GM21786 (cell line): Measurements from ENCODE around the gene DOCK4.

ENCODE experiments used
- ATAC-seq: cut with Tn5 transposase; IDR thresholded peaks from one replicate; pipeline ENCODE4 v1.9.1; 2021; ENCODE audit not compliant: unreplicated experiment

The DOCK4 gene

DNA sequence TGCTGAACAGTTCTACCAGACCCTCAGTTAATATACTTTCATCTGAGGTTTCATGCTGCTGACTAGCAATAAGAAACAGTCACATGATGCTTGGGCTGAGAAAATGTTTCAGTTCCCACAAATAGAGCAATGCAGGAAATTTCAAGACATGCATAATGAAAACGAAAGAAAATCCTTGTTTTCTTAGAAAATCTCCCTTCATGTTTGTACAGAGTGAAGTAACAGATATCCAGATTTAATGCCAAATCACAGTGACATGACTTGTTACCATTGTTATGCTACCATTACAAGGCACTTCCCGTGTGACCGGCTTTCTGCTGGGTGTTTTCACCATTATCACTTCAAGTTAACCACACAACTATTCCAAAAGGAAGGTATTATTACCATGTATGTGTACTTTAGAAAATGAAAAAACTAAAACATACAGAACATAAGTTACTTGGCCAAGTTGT lies 121.7 kb downstream of the DOCK4 start:
- peak; percentile 58 for ATAC-seq

DNA sequence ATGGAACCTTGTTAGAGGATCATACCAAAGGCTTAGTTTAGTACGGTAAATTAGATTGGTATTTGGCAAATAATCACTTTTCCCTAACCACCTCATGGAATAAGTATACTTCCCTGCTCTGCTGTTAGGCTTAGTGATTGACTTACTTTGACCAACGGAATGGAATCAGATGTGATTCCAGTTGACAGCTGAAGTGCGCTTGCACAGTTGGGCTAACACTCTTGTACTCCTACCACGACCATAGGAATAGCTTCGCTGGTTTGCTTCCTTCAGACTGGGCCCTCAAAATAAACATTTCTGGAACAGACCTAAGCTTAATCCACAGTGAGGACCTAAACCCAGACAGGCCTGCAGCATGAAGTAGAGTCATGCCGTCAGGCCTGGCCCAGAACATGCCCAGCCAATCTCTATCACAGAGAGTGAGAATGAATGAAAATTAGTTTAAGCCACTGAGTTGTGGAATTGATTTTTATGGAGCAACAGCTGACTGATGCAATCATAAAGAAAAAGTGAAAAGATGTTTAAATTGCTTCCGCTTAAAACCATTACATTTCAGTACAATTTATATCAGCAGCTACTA lies 122.3 kb downstream of the DOCK4 start:
- ATAC-seq: no peak

DNA sequence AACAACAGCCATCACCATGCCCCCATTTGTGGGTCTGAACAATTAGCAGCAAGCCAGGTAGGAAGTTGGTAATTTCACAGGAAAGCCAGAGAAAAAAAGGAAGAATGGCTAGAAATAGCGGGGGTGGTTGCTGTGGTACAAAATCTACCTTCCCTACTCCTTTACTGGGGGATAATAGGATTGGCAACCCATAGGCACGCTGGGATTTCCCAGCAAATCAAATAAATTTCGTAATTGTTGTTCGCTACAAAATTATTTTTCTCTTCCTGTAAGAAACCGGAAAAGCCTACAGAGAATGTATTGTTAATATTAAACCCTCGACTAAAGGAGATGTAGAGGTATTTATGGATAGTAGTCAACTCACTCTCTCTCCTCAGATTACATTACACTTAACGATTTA lies 123.9 kb downstream of the DOCK4 start:
- no peak for ATAC-seq

DNA sequence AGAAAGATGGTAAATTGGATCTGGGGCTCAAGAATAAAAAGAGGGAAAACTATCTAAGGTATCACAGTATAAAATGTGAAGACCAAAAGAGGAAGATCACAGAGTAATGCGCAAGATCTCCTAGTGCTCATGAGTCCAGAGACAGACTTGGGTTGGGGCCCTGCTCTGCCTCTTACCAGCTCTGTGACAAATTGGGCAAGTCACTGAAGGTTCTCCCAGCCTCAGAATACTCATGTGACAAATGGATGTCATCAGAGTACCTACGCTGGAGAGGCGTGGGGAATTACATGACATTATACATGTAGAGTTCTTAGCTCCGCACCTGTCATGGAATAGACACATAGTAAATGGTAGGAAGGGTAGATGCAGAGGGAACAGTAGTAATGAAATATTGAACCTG lies 124.4 kb downstream of the DOCK4 start:
- no peak for ATAC-seq

DNA sequence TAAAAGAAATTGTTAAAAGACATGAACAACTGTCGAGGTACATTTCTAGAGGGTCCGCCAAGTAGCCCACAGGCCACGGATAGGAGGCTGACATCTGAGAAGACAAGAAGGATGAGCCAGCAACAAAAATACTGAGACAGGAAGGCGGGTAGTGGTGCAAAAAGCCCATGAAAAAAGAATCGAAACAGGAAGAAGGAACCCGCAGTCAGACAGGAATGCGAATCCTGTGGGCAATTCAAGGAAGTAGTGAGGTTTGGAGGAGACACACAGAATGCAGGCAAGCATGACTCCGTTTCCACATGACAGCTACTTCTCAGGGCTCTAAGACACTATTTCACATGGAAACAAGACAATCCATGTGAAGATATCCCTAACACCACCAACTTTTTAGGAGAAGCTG lies 125.2 kb downstream of the DOCK4 start:
- ATAC-seq: peak; percentile 27

DNA sequence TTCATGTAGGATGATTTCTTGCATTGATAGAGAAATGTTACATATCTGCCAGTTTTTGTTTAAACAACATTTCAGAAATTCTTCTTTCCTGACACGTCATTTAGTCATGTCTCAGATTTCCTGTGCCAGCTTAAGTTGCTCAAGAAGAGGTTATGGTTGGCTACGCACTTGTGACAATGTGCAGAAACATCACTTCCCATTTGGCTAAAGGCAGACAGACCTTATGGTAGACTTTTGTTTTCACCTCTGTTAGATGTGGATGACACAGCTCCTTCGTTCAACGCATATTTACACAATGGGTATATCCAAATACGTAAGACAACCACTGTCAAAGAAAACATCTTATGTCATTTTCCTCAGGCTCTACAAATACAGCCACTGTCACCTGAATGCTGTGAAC lies 125.8 kb downstream of the DOCK4 start:
- peak; percentile 88 for ATAC-seq

DNA sequence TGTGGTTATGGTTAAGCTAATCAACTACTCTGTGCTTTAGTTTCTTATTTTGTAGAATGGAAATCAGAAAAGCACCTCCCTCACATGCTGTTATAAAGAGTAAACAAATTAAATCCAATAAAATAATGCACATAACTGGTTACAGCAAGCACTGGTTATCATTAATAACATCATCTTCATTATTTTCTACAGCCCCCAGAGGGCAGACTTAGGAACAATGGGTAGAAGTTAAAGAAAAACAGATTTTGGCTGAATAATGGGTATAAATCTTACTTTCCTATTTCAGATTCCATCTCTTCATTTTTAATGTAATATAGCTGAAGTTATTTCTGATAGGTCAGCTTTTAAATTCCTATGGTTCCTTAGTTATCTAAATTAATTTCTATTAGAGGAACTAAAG lies 126.5 kb downstream of the DOCK4 start:
- no peak for ATAC-seq

DNA sequence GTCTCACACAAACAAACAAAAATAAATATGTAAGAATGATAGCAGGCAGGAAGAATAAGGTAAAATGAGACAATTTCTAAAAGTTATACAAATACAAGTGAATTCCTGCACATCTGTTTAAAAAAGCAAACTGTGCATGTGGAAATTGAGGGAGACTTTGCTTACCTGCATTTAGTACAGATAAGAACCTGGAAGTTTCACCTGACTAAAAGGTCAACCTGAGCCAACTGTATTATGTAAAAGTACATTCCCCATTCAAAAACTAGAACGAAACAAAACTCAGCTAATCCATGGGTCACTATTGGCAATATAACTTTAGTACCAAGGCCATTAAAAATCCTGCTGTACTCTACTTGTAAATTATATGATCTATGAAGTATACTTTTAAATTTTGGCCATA lies 127.1 kb downstream of the DOCK4 start:
- no peak for ATAC-seq

DNA sequence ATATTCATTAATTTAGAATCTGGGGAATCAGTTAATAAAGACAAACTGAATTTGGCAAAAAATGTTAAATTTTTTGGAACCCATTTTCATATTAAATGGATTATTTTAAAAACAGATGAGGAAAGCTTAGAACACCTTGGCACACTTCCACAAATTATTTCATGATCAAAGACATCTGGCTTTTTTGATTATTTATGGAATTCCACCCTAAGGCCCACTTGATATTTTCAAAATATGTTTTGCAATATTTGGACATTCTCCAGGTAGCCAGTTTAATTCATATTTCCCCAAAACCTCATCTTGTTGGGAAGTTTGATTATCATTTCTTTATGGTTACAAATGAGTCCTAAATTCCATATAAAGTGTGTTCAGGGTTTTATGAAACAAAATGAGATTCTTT lies 129.9 kb downstream of the DOCK4 start:
- no peak for ATAC-seq

DNA sequence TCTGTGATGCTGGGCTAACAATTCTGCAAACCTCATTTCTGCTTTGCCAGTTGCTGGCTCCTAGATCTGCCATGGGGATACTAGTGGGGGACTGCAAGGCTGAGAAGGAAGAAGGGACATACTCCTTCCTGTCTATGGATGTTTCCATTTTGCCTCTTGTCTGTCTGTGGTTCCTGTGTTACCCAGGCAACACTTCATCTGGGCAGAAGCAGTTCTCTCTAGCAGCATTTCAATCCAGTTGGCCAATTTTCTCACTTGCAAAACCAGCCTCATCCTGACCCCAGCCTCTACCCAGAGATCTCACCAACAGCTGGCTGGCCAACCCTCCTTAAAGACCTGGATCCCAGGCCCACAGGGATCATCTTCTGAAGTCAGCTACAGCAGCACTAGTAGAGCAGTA lies 131.7 kb downstream of the DOCK4 start:
- no peak for ATAC-seq

DNA sequence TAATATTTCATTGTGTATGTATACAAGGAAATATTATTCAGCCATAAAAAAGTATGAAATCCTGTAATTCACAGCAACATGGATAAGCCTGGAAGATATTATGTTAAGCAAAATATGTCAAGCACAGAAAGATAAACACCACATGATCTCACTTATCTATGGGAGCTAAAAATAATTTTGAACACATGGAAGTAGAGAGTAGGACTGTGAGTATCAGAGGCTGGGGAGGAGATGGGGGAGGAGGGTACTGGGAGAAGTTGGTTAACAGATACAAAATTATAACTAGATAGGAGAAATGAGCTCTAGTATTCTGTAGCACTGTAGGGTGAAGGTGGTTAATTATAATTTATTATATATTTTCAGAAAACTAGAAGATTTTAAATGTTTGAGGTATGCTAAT lies 132.7 kb downstream of the DOCK4 start:
- ATAC-seq: no peak

DNA sequence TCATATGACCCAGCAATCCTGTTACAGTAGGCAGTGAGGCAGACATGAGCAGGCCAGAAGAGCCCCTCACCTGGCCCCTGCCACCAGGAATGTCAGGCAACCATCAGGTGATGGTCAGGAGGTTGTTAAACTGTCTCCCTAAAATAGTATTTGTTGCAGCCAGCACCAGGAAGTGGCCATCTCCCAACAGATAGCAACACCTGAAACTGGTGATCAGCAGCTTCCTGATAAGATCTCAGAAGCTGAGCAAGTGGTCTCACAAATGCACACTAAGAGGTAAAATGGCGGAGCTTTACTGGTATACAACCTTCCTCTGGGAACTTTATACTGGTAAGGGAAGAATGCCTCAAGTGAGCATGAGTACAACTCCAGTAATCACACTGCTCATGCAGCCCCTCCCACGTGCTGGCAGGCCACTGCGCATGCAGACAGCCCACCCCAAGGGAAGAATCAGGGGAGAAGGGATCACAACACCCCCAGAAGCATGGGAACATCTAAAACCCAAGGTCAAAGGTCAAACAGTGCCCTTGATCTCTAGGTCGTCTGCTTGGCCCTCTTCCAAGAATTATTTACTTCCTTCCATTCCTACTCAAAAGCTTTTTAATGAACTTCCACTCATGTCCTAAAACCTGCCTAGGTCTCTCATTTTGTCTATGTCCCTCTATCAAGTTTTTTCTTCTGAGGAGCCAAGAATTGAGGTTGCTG lies 133.5 kb downstream of the DOCK4 start:
- no peak for ATAC-seq

DNA sequence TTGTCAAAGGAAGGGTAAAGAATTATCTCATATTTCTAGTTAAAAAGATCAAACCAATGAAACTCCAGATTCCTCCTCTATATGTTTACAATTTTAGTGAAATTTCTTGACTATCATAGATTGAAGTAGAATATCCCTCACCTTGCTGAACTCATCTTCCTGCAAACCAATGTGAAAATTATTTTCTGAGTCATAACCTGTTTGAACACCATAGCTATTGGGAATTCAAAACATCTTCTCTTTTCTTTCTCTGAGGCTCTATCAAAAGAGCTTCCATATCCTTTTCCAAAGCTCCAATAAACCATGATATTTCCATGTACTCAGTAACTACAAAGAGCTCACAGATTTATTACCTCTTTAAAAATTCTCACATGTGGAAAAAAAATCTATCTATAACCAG lies 134.3 kb downstream of the DOCK4 start:
- no peak for ATAC-seq

DNA sequence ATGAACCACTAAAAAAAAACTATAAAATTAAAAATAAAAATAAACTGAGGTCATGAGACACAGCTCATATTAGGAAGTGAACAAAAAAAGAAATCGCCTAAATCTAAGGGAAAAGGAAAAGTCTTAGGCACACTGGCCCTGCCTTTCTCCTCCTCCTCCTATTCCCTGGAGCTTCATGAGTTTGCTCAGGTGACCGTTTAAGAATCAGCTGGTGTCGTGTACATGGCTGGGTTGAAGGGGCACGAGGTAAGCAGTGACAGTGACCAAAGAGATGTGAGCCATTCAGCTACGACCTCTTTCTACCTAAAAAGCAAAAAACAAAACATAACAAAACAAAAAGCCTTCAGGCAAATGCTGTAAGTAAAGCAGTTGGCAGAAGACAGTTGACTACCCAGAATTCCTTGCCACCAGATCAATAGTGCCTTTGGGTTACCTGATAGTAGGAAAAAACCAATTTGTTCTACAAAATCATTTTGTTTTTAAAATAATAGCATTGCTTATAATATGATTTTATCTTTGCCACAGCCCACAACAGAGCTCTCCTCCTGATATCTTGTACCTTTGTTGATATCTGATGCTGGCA lies 135.4 kb downstream of the DOCK4 start:
- ATAC-seq: no peak

DNA sequence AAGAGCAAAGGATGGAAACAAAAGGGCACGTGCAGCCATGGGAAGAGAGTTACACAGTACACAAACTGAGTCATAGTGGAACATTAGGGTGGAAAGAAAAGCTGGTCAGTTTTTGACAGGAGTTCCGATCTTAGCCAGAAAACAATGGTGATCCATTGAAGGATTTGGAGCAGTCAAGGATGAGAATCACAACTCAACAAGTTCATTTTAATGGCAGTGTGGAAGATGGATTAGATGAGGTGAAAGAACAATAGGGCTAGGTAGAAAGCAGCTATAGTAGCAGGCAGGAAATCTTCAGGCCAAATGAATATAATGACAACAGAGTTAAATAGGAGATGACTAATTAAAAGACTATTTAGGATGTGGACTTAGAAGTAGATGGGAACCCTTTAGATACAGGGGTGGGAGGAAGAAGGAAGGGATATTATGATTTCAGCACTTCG lies 136.3 kb downstream of the DOCK4 start:
- no peak for ATAC-seq

DNA sequence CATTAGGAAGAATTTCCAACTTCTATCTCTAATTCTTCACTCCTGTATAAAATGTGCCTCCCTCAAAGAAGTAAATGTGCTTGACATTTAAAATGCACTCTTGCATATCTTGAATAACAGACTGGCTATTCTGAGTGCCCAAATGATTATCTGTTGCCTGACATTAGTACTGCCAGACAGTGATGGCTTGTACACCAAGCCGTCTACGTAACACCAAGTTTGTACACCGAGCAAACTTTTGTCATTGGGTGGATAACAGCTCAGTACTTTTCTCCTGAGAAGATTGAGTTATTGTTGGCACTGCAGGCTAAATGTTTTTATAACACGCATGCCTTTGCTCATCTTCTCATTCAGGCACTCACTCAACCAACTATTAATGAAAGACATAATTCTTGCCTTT lies 137.2 kb downstream of the DOCK4 start:
- no peak for ATAC-seq

DNA sequence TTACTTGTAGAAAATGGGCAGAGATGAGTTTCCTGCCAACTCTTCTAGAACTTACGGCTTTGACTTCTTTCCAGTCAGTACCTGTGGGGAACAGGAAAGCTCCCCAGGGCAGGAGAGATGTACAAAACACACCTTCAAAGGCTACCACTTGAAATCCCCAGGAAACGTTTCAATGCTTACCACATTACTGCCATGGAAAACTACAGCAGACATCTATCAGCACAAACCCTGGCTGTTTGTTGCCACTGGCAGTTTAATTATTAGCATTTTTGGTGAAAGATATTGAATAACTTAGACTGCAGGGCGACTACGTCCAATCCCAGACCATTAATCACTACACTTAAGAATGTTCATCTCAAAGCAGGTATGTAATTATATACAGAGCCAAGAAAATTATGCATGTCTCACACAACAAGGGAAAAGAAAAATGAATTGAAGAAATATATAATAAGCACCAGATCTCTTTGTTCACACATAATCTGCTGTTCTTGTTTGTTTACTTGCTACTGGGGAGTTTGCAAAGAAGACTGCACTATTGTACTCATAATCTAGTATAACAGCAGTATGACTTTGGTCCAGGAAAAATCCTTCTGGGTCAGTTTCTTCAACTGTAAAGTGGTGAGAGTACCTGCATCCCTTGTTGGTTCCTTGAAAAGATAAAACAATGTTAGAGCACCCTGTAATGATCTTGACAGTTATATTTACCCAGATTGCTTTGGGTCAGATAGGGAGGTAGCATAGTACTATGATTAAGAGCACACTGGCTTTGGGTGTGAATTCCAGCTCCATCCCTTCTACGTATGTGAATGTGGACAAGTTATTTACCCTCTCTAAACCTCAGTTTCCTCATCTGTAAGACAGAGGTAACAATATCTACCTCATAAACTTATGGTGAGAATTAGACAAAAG lies 138.3 kb downstream of the DOCK4 start:
- ATAC-seq: no peak

DNA sequence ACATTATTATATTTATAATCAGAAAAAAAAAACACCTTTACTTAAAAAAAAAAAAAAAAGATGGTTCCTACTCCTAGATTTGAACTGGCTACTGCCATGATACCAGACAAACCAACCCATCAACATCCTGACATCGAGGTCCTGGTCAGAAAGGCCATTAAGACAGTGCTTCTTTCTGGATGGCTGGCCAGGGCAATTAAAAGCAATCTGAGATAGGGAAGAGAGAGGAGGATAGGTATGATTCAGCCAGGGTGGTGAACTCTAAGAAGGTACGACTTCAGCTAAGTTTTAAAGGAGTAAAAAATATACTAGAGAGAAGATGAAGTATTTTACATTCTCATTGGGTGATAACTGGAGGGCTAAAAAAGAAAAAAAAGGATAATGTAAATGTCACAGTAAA lies 139.0 kb downstream of the DOCK4 start:
- no peak for ATAC-seq

DNA sequence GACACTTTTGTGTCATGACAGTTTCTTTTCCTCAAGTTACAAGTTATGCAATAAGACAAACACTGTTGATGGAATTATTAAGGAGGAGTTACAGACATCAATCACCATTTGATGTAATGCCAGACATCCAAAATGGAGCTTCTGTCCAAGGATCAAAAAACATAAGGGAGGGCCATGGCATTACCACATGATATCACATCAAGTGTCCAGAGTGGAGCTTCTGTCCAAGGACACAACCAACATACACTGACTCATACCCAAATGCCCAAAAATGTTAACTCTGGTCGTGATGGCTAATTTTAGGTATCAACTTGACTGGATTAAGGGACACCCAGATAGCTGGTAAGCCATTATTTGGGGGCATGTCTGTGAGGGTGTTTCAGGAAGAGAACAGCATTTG lies 140.4 kb downstream of the DOCK4 start:
- no peak for ATAC-seq

DNA sequence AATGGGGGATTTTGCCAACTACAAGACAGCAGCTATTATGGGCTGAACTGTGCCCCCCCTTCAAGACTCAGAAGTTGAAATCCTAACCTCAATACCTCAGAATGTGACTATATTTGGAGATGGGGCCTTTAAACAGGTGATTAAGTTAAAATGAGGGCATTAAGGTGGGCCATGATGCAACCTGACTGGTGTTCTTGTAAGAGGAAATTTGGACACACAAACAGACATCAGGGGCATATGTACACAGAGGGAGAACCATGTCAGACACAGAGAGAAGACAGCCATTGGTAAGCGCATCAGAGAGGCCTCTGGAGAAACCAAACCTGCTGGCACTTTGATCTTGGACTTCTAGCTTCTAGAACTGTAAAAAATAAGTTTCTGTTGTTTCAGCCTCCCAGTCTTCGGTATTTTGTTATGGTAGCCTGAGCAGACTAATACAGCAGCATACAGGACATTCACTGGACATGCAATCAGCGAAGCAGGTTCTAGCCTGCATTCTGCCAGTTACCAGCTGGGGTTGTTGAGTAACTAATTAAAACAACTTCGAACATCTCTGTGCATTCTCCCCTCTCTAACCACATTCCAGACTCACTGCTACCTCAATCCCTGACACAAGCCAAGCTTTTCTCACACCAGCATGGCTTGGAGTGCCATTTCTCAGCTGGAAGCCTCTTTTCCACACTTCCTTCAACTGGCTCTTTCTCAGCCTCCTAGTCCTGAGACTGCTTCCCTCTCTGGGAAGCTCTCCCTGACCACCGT lies 141.4 kb downstream of the DOCK4 start:
- ATAC-seq: no peak

DNA sequence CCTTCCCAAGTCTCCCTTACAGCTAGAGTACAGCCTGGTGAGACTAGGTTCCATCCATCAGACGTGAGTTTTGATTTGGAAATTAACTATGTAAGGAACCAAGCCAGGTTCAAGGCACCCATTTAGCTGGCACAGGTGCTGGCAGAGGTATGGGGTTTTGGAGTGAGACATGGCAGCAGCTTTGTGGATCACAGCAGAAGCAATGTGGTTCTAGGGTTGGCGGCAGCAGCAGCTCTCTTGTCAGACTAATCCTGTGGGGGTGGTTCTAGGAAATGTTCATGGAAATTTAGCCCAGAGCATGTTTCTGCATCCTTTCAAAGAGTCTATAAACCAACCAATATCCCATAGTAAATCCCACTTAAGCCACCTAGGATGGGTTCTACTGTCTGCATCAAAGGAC lies 142.2 kb downstream of the DOCK4 start:
- ATAC-seq: no peak
